ENCODE data around the gene CELA2A.

The CELA2A gene

GRCh38 chr1:15412843-15413242 lies 43.7 kb upstream of the CELA2A start:
- TF ChIP-seq EP300 (IDR thresholded peaks at IDR 0.05; ENCODE audit: borderline replicate concordance), result no peak
- TF ChIP-seq USF1 (IDR thresholded peaks at IDR 0.05), result no peak
- no peak for TF ChIP-seq EGR1 (IDR thresholded peaks at IDR 0.05)
- no peak for TF ChIP-seq TEAD4 (IDR thresholded peaks at IDR 0.05)
- TF ChIP-seq NFIC (IDR thresholded peaks at IDR 0.05), result no peak
- no peak for TF ChIP-seq TCF12 (IDR thresholded peaks at IDR 0.05; ENCODE audit: low read depth)
- no peak for TF ChIP-seq CEBPB (IDR thresholded peaks at IDR 0.05)
- TF ChIP-seq, protein P1, sequence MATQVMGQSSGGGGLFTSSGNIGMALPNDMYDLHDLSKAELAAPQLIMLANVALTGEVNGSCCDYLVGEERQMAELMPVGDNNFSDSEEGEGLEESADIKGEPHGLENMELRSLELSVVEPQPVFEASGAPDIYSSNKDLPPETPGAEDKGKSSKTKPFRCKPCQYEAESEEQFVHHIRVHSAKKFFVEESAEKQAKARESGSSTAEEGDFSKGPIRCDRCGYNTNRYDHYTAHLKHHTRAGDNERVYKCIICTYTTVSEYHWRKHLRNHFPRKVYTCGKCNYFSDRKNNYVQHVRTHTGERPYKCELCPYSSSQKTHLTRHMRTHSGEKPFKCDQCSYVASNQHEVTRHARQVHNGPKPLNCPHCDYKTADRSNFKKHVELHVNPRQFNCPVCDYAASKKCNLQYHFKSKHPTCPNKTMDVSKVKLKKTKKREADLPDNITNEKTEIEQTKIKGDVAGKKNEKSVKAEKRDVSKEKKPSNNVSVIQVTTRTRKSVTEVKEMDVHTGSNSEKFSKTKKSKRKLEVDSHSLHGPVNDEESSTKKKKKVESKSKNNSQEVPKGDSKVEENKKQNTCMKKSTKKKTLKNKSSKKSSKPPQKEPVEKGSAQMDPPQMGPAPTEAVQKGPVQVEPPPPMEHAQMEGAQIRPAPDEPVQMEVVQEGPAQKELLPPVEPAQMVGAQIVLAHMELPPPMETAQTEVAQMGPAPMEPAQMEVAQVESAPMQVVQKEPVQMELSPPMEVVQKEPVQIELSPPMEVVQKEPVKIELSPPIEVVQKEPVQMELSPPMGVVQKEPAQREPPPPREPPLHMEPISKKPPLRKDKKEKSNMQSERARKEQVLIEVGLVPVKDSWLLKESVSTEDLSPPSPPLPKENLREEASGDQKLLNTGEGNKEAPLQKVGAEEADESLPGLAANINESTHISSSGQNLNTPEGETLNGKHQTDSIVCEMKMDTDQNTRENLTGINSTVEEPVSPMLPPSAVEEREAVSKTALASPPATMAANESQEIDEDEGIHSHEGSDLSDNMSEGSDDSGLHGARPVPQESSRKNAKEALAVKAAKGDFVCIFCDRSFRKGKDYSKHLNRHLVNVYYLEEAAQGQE (IDR thresholded peaks at IDR 0.05; ENCODE audit: low read depth), result no peak
- TF ChIP-seq TAF1 (IDR thresholded peaks at IDR 0.05; ENCODE audit: low read depth), result no peak
- no peak for TF ChIP-seq YY1 (IDR thresholded peaks at IDR 0.05; ENCODE audit: low read depth)
- TF ChIP-seq CREB1 (IDR thresholded peaks at IDR 0.05; ENCODE audit: low read depth), result no peak
- no peak for TF ChIP-seq FOXM1 (IDR thresholded peaks at IDR 0.05; ENCODE audit: borderline replicate concordance, low read depth)
- no peak for TF ChIP-seq MAX (IDR thresholded peaks at IDR 0.05)
- TF ChIP-seq ZBTB7A (IDR thresholded peaks at IDR 0.05; ENCODE audit: low read depth), result no peak
- no peak for TF ChIP-seq RAD21 (IDR thresholded peaks at IDR 0.05; ENCODE audit: low read depth)

DNA sequence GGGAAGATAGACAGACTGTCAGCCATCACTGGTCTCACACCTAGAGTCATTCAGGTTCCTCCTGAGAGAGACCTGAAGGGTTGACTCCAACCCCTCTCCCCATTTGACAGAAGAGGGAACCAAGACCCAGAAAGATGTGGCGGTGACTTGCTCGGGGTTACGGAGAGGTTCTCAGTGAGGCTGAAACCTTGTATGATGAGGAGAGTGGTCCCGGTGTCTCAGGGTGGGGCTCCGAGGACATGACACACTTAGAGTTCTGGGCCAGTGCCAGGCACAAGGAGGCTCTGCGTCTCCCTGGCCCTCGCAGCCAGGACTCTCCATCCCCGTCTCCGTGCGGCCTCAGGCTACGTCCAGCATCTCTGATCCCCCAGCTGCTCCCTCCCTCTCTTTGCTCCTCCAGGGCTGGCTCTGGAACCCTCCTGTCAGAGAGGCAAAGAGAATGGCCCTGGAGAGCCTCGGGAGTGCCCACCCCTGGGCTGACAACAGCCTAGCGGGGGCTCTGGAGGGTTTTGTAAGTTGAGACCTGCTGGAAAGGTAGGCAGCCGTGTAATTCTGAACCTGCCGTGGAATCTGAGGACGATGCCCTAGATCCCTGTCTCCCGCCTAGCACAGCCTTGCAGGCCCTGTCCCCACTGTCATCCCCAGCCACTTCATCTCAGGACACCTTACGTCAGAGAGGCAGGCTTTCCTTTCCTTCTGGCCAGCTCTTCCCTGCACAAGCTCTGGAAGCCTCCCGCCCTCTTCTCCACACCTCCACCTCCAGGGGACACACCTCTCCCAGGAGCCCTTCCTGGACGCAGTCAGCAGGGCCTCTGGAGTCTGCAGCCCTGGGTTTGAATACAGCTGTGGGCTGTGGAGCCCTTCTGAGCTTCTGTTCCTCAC lies 42.7 kb upstream of the CELA2A start:
- TF ChIP-seq CREB1 (IDR thresholded peaks at IDR 0.05; ENCODE audit: low read depth) (no peak), ZBTB7A (IDR thresholded peaks at IDR 0.05; ENCODE audit: low read depth) (no peak), EP300 (IDR thresholded peaks at IDR 0.05; ENCODE audit: borderline replicate concordance) (no peak), RAD21 (IDR thresholded peaks at IDR 0.05; ENCODE audit: low read depth) (no peak), NFIC (IDR thresholded peaks at IDR 0.05) (no peak), TCF12 (IDR thresholded peaks at IDR 0.05; ENCODE audit: low read depth) (no peak), USF1 (IDR thresholded peaks at IDR 0.05) (no peak), CEBPB (IDR thresholded peaks at IDR 0.05) (no peak), FOXM1 (IDR thresholded peaks at IDR 0.05; ENCODE audit: borderline replicate concordance, low read depth) (no peak), EGR1 (IDR thresholded peaks at IDR 0.05) (no peak), MAX (IDR thresholded peaks at IDR 0.05) (no peak), TAF1 (IDR thresholded peaks at IDR 0.05; ENCODE audit: low read depth) (no peak), YY1 (IDR thresholded peaks at IDR 0.05; ENCODE audit: low read depth) (no peak)
- TF ChIP-seq, protein P1 (IDR thresholded peaks at IDR 0.05; ENCODE audit: low read depth), result no peak

DNA sequence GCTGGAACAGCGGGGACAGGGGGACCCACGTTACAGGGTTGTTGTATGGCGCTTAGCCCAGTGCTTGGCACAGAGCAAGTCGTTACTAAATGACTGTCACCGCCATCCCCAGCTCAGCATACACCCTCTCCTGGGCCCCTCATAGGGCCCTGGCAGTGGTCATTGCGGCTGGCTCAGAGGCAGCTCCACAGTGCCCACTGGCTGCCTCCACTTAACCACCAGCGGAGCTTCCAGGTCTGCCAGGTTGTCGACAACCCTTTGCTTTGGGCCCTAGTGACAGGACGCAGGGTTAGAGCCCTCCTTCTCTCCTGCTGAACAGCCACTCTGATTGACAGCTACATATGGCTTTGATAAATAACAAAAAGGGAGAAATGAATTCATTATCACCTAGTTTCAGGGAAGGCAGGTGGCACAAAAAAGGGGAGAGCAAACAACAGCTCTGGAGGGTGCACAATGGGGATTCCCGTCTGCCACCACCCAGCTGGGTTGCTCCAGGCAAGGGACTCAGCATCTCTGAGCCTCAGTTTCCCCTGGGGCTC lies 42.0 kb upstream of the CELA2A start:
- TF ChIP-seq CREB1 (IDR thresholded peaks at IDR 0.05; ENCODE audit: low read depth) (no peak), MAX (IDR thresholded peaks at IDR 0.05) (no peak), YY1 (IDR thresholded peaks at IDR 0.05; ENCODE audit: low read depth) (no peak), RAD21 (IDR thresholded peaks at IDR 0.05; ENCODE audit: low read depth) (no peak), EP300 (IDR thresholded peaks at IDR 0.05; ENCODE audit: borderline replicate concordance) (no peak), FOXM1 (IDR thresholded peaks at IDR 0.05; ENCODE audit: borderline replicate concordance, low read depth) (no peak), EGR1 (IDR thresholded peaks at IDR 0.05) (no peak)
- TF ChIP-seq, protein P1 (IDR thresholded peaks at IDR 0.05; ENCODE audit: low read depth), result no peak

Data from Ishikawa (cell line).